ENCODE measurements around the gene CCDC157.

DNA sequence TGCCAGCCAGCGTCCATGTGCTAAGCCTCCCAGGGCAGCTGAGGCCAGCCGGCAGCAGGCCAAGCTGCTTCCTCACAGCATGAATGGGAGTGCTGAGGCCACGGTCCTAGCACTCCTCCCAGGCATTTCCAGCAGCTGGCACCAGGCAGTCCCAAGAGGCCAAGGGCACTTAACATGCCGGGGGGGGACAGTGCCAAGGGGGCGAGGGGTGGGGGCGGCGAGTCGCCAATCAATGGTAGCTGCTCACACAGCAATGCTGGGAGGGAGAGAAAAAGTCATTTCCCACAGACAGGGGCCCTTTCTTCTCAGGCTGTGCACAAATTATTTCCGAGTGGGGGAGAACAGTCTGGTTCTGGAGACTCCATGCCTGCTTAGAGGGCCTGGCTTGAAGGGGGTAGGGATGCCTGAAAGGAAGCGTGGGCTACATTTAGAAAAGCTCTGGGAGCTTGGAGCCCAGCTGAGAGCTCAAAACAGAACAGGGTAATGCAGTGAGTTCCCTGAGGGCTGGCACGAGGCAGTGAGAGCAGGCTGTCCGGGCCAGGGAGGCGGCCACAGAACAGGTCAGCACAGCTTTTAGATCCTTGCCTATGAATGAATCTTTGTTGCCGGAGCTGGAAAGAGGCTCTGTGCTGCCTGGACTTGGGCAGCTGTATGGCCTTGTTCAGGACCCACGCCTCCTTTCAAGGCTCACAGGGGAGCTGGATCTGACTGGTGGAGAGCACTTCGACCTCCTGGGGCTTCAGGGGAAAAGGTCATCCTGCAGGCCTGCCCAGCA lies 15.7 kb upstream of the CCDC157 start:
- TF ChIP-seq YY1 (IDR thresholded peaks at IDR 0.05; ENCODE audit: insufficient read depth, insufficient read length), result no peak
- TF ChIP-seq SUZ12 (IDR thresholded peaks at IDR 0.05; ENCODE audit: extremely low read depth, insufficient read depth, insufficient read length), result no peak
